ENCODE results near the gene TOP3B. TPM values are rescaled to one million over a fixed set of nuclear protein-coding genes. Genes with fewer than 3 reads are reported as not detected.
A peak's percentile ranks its signal among the peaks of the same experiment; 100 is the strongest.

The TOP3B gene
- total and polyA plus RNA-seq, 2 experiments from 2014 or later: 35.7 to 77.7 TPM

DNA sequence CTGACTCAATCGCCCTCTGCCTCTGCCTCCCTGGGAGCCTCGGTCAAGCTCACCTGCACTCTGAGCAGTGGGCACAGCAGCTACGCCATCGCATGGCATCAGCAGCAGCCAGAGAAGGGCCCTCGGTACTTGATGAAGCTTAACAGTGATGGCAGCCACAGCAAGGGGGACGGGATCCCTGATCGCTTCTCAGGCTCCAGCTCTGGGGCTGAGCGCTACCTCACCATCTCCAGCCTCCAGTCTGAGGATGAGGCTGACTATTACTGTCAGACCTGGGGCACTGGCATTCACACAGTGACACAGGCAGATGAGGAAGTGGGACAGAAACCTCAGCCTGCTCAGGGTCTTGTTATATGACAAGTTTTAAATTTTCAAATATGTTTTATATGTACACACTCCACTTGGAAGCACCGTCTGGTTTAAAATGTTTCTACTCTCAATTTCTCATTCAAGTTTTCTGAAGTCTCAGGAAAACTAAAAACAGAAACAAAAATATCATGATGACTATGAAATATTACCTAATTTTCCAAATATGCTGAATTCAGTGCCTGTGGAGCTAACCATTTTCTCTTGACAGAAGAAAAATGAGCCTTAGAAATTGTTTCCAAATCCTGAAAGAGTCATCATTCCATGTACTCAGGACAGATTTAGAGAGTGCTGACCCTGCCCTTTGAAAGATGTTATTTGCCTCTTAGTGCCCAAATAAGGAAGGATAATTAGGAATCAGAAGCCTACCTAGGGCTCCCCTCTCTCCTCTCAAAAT is 48.8 kb upstream of the TOP3B start:
- no peaks in the 10 kb centered on the region for H3K9me2 ChIP-seq (ENCODE audit: insufficient read depth)
- no peaks in the 10 kb centered on the region for H3F3A ChIP-seq (replicated peaks; ENCODE audit: low read depth)
- peaks cover 6% of the 10 kb centered on the region for H3K4me1 Mint-ChIP-seq
- H3K4me2 ChIP-seq: no peak overlapping the region
- peaks cover 12% of the 10 kb centered on the region for H3K4me1 ChIP-seq (ENCODE audit: insufficient read depth)
- H3K36me3 ChIP-seq (ENCODE audit: insufficient read depth): no peaks in the 10 kb centered on the region
- no peak overlapping the region for H3K27ac Mint-ChIP-seq
- TF ChIP-seq EZH2 (IDR thresholded peaks at IDR 0.05; ENCODE audit: low read depth, unreplicated experiment): peak; percentile 15
- no peak for TF ChIP-seq CREB1 (CRISPR knock-in tag; IDR thresholded peaks at IDR 0.05; ENCODE audit: low read depth)
- H3K9me3 Mint-ChIP-seq: no peaks in the 10 kb centered on the region
- H3K4me3 ChIP-seq: no peak overlapping the region
- H3K4me3 Mint-ChIP-seq: no peak overlapping the region
- DNase-seq (ENCODE audit: low spot score) (no peak), ATAC-seq (no peak)
- H3K36me3 Mint-ChIP-seq (ENCODE audit: low read depth): no peaks in the 10 kb centered on the region; the same call in 2 of the 3 replicates
- no peaks in the 10 kb centered on the region for H4K20me1 ChIP-seq (replicated peaks; ENCODE audit: insufficient read depth)
- H3K27me3 Mint-ChIP-seq (ENCODE audit: insufficient read depth, low read depth, poor library complexity): peaks cover 84% of the 10 kb centered on the region
- peaks cover 100% of the 10 kb centered on the region for H3K27me3 ChIP-seq (ENCODE audit: insufficient read depth)
- H3K27ac ChIP-seq (ENCODE audit: low read depth): no peak overlapping the region
- peak overlapping the region; percentile 81; the same call in 1 of the 2 replicates for H2AFZ ChIP-seq
- H3K79me2 ChIP-seq (replicated peaks; ENCODE audit: insufficient read depth): no peaks in the 10 kb centered on the region

DNA sequence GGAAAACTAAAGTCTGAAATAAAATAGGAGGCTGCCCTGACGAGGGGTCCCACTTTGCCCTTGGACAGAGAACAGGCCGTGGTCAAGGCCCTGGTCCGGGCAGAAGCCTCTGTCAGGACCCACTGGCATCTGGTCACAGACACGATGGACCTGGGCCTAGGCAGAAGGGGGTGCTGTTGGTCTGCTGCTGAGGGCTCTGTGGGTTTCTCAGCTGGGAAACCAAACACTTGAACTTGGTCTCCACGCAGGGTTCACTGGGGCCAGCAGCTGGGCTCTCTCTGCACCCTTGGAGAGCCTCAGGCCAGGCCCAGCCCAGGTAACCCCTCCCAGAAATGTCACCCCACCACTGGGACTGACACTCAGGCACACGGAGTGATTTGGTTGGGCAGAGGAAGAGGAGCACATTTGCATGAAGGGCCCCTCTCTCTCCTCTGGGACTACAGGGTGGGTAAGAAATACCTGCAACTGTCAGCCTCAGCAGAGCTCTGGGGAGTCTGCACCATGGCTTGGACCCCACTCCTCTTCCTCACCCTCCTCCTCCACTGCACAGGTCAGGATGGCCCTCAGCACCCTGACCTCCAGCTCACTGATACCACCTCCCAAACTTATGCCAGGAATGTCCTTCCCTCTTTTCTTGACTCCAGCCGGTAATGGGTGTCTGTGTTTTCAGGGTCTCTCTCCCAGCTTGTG is 48.1 kb upstream of the TOP3B start:
- peak; percentile 84 for ATAC-seq
- no peaks in the 10 kb centered on the region for H3K36me3 ChIP-seq (ENCODE audit: insufficient read depth)
- Mint-ChIP-seq H3K27ac (no peak overlapping the region), H3K4me1 (peaks cover 11% of the 10 kb centered on the region), H3K27me3 (ENCODE audit: insufficient read depth, low read depth, poor library complexity) (peaks cover 82% of the 10 kb centered on the region), H3K9me3 (no peaks in the 10 kb centered on the region), H3K4me3 (no peak overlapping the region), H3K36me3 (ENCODE audit: low read depth) (no peaks in the 10 kb centered on the region; the same call in 2 of the 3 replicates)
- H3K4me2 ChIP-seq: no peak overlapping the region
- DNase-seq (ENCODE audit: low spot score): peak; percentile 47
- H3F3A ChIP-seq (replicated peaks; ENCODE audit: low read depth): no peaks in the 10 kb centered on the region
- no peaks in the 10 kb centered on the region for H3K9me2 ChIP-seq (ENCODE audit: insufficient read depth)
- H3K4me3 ChIP-seq: no peak overlapping the region
- H3K79me2 ChIP-seq (replicated peaks; ENCODE audit: insufficient read depth): no peaks in the 10 kb centered on the region
- peaks cover 16% of the 10 kb centered on the region for H3K4me1 ChIP-seq (ENCODE audit: insufficient read depth)
- no peak overlapping the region for H3K27ac ChIP-seq (ENCODE audit: low read depth)
- peak overlapping the region; percentile 81; the same call in 1 of the 2 replicates for H2AFZ ChIP-seq
- TF ChIP-seq, protein P1, sequence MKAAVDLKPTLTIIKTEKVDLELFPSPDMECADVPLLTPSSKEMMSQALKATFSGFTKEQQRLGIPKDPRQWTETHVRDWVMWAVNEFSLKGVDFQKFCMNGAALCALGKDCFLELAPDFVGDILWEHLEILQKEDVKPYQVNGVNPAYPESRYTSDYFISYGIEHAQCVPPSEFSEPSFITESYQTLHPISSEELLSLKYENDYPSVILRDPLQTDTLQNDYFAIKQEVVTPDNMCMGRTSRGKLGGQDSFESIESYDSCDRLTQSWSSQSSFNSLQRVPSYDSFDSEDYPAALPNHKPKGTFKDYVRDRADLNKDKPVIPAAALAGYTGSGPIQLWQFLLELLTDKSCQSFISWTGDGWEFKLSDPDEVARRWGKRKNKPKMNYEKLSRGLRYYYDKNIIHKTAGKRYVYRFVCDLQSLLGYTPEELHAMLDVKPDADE (IDR thresholded peaks at IDR 0.05): no peak
- TF ChIP-seq EZH2phosphoT487 (IDR thresholded peaks at IDR 0.05; ENCODE audit: unreplicated experiment) (no peak), NANOG (IDR thresholded peaks at IDR 0.05; ENCODE audit: borderline replicate concordance) (no peak), ZNF331 (CRISPR knock-in tag; IDR thresholded peaks at IDR 0.05; ENCODE audit: low read depth) (no peak), ZNF114 (CRISPR knock-in tag; IDR thresholded peaks at IDR 0.05) (no peak), JUNB (IDR thresholded peaks at IDR 0.05; ENCODE audit: unreplicated experiment) (no peak), EZH2 (IDR thresholded peaks at IDR 0.05; ENCODE audit: low read depth, unreplicated experiment) (no peak)
- TF ChIP-seq, protein P2, sequence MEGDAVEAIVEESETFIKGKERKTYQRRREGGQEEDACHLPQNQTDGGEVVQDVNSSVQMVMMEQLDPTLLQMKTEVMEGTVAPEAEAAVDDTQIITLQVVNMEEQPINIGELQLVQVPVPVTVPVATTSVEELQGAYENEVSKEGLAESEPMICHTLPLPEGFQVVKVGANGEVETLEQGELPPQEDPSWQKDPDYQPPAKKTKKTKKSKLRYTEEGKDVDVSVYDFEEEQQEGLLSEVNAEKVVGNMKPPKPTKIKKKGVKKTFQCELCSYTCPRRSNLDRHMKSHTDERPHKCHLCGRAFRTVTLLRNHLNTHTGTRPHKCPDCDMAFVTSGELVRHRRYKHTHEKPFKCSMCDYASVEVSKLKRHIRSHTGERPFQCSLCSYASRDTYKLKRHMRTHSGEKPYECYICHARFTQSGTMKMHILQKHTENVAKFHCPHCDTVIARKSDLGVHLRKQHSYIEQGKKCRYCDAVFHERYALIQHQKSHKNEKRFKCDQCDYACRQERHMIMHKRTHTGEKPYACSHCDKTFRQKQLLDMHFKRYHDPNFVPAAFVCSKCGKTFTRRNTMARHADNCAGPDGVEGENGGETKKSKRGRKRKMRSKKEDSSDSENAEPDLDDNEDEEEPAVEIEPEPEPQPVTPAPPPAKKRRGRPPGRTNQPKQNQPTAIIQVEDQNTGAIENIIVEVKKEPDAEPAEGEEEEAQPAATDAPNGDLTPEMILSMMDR (conservative IDR thresholded peaks at IDR 0.05; ENCODE audit: low read depth in 2 of 2): peak; percentile 46 to 71
- no peaks in the 10 kb centered on the region for H4K20me1 ChIP-seq (replicated peaks; ENCODE audit: insufficient read depth)
- H3K27me3 ChIP-seq (ENCODE audit: insufficient read depth): peaks cover 100% of the 10 kb centered on the region

All from GM23338 (cell line).